GM12878 (cell line): ENCODE data around the gene CD86.

ENCODE experiments used
- CREB1 ChIP-seq: IDR thresholded peaks from 2 replicates; pipeline ENCODE4 v1.6.1; 2012; ENCODE audit warnings: low read depth, mild to moderate bottlenecking, inconsistent platforms
- CTCF ChIP-seq, 3 experiments: IDR thresholded peaks in 2 of 3; conservative IDR thresholded peaks in 1 of 3; 2 replicates each; pipeline ENCODE4 v1.5.1; 2011; ENCODE audit warnings: low read depth in 3 of 3, low read length in 3 of 3, mild to moderate bottlenecking in 3 of 3, control low read depth in 2 of 3, moderate library complexity in 2 of 3, inconsistent platforms in 1 of 3, mixed read lengths in 1 of 3; ENCODE audit not compliant: control insufficient read depth in 2 of 3, insufficient read depth in 1 of 3; ENCODE audit errors: extremely low read depth in 1 of 3
- POLR2A ChIP-seq: IDR thresholded peaks from 2 replicates; pipeline ENCODE4 v1.6.1; 2011; ENCODE audit warnings: low read depth, mild to moderate bottlenecking, low read length
- ZBTB33 ChIP-seq: fragments of 450-650 bp; IDR thresholded peaks from 2 replicates; pipeline ENCODE4 v1.6.1; 2017; ENCODE audit warnings: mild to moderate bottlenecking

- TF ChIP-seq CTCF (IDR thresholded peaks at IDR 0.05 in 2 of 3, conservative IDR thresholded peaks at IDR 0.05 in 1 of 3; ENCODE audit: control insufficient read depth in 2 of 3, extremely low read depth in 1 of 3, insufficient read depth in 1 of 3, low read depth in 3 of 3, low read length in 3 of 3): no peak
- peak; percentile 95 for TF ChIP-seq ZBTB33
- TF ChIP-seq POLR2A: peak; percentile 60; the same call in 1 of the 2 replicates
- TF ChIP-seq CREB1: no peak
Measured at GRCh38 chr3:122021811-122022401, 33.3 kb upstream of the CD86 start, which contains the start of gene ILDR1.
